A172 (cell line): ENCODE data around the gene MDFIC. TPM values are rescaled to one million over a fixed set of nuclear protein-coding genes. Genes with fewer than 3 reads are reported as not detected.

Source experiments
- DNase-seq: peaks from one replicate; pipeline ENCODE4 v3.0.0-alpha.2; 2015; ENCODE audit warnings: low spot score
- total RNA-seq: library from RNA; depleted of rRNA; stranded (reverse); fragments of >200 nt; shearing (Covaris generic); gene quantifications from 2 replicates; pipeline ENCODE4 v1.2.3, GENCODE V29; 2014

MDFIC gene
- total RNA-seq, 1 experiment from 2014 or later: 37.7 TPM

DNA sequence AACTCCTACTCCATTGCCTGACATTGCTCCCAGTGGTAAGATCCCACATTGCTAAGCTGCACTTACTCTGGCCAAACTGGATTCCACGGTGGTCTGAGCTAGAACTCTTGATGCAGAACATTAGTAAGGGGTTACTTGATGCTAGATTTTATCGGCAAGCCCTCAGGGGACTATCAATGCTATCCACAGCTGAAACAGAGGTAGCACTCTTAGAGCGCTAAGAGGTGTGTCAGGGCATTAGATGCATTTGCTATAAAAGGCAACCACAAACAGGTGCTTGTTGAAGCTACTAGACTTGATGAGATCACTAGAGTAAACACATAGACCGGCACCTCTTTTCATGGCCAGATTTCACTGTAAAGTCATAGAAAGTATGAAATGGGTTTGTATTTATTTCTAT, 116.3 kb downstream of the MDFIC start:
- no peak for DNase-seq

DNA sequence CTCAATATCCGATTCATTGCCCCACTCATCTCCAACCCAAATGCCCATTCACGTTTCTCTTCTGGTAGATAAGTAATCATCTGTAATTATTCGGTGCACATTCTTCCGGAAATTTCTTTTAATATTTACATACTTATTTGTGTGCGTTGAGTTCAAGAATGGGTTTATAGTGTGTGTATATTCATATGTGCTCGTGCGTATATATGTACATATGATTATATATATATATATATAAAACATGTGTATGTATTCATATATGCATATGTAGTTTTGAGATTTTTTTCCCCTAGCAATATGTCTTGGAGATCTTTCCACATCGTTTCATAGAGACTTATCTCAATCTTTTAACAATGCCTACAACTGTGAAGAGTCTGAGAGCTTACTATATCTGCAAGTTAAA, 118.2 kb downstream of the MDFIC start:
- no peak for DNase-seq

DNA sequence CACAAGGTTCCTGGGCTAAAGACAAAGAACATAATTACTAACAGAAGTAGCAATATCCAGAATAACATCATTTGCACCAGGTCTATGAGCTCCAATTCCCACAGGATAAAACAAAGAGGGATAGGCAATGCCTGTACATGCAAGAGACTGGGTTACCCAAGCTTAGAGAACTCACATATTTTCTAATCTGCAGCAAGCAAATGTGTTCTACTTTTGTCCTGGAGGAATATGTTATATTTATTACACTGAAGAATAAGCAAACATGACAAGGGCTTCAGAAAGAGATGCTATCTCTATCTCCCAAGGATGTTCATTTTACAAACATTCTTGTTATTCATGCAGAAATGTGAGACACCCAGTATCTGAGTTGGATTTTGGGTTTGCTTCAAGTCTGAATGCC, 118.6 kb downstream of the MDFIC start:
- DNase-seq: no peak

DNA sequence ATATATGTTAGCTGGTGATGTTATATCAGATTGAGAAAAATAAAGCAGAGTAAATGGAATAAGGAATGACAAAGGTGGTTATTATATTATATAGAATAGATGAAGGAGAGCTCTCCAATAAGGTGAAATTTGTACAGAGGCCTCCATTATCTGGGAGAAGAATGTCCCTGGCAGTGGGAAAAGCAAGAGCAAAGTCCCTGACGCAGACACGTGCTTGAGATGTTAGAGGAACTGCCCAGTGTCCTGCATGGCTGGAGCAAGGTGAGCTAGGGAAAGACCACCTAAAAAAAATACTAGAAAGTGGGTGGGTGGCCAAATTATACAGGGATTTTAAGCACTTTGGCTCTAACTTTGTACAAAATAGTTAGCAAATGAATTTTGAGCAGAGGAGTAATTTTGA, 120.7 kb downstream of the MDFIC start:
- DNase-seq: no peak

DNA sequence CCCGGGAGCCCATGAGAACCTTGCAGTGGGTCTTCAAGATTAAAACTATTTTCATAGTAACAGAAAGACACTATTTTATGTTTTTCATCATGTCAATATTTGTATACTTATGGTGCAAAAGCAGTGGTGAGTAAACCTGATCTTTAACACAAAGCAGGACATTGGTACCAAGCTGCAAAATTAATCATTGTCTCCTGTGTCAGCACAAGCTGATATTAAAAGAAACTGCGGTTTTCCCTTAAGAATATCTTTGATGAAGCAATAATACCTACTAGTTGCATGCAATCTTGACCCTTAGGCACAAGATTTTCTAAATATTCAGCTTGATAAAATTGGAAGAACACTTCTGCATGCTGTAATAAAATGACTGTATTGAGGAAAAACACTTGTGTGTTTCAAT, 121.7 kb downstream of the MDFIC start:
- DNase-seq: no peak

DNA sequence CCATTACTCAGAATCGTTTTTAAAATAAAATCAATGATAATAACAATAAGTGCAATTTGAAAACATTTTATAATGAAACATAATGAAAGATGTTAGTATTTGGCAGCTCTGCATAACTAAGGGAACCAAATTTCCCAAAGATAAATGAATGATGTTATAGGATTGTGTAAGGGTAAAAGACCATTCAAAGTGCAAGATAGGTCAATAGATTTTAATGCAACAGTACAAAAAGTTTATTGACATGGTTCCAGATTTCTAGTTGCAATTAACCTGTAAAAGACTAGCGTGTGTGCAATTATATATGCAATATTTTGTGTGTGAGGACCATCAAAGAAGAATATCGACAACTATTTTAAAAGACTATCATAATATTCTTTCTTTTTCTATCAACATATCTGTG, 122.3 kb downstream of the MDFIC start:
- DNase-seq: no peak

DNA sequence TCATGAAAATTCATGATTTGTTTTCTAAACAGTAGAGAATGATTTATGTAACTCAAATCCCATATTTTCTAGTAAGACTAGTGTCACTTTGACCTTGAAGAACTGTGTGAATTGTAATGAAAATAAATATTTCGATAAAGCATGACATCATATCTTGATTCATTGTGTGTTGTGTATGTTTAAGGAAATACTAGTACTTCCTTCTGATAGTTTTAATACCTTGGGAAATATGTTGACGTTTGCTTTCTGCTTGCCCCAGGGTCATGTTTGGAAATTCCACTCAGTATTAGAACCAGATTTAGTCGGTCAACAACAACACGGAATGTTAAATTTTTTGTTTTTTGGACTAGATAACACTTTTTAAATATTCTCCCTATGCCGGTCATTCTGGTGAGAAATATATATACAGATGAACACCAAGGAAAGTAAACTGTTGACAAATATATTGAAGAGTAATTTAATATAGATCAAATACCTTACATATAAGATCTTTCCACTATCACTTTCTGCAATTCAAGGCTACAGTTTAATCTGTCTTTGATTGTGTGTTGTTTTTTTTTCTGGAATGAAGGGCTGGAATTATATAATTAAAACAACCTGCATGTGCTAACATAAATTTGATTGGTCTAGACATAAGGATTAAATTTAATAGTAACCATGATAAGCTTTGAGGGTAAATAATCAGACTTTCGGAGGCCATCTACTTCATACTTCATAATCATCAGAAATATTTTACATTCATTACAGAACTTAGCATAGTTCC, 126.2 kb downstream of the MDFIC start:
- DNase-seq: no peak

DNA sequence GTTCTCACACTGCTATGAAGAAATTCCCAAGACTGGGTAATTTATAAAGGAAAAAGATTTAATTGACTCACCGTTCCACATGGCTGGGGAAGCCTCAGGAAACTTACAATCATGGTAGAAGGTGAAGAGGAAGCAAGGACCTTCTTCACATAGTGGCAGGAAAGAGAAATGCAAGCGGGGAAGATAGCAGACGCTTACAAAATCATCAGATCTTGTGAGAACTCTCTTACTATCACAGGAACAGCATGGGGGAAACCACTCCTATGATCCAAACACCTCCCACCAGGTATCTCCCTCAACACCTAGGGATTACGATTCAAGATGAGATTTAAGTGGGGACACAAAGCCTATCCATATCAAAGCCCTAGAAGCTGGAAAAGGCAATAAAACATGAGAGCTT, 130.8 kb downstream of the MDFIC start:
- no peak for DNase-seq

DNA sequence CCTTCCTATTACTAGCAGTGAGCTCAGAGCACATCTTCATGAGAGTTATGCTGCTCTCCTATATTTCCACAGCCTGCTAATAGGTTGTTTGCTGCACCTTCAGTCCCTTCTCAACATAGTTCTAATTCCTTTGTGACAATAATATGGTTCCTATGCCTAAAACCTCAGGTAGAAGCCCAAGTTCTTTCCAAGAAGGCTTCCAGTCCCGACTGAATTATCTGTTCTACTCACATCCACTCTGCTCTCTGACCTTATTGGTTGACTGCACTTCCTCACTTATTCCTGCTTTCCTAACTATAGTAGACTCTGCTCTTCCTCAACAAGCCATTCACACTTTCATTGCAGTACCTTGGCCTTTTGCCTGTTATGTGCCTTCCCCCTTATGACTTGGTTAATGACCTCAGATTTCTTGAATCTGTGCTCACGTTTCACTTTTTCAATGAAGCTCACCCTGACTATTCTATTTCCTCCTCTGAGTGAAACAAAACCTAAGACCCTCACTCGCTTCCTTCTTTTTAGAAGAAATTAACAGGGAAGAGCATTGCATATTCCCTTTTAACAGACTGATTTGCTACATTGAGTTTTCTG, 132.7 kb downstream of the MDFIC start:
- no peak for DNase-seq

DNA sequence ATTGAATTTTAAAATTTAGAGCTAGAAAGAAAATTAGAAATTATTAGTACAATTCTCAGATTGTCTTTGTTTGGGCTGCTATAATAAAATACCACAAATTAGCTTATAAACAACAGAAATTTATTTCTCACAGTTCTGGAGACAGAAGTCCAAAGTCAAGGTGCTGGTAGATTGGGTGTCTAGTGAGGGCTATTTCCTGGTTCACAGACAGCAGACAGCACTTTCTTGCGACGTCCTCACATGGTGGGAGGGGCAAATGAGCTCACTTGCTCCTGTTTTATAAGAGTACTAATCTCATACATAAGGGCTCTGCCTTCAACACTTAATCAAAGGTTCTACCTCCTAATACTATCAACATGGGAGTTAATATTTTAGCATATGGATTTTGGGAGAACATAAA, 134.1 kb downstream of the MDFIC start:
- no peak for DNase-seq

DNA sequence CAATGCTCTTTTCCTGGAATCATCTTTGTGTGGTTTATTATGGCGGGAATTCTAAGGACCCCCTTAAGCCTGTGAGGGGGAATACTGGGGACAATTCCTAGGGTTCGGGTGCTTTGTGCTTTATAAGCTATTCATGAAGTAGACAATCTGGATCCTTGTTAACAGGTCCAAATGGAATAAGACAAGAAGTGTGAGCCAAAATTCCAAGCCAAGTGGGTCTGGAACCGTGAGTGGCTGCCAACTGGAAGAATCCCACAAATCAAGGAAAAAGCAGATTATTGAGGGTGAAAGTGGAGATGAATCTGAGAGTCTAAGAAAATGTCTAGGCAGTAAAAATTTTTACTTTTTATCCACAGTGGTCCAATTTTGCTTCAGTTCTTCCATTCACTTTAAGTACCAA, 136.8 kb downstream of the MDFIC start:
- no peak for DNase-seq

DNA sequence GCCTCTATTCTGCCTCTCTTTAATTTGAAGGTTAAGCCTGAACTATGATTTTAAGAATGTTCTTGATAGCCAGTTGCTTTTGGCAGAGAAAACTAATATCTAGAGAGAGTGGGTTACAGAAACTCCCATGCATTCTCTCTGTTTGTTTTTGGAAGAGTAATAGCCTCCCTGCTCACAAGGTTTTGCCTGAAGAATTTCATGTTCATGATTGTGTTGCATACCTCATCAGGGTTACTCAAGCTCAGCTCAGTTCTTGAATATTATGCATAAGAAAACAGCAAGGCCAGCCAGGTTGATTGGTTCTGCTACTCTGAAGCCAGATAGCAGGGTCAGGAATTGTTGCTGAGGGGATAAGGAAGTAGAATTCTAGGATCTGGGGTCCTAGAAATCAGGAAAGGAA, 137.4 kb downstream of the MDFIC start:
- no peak for DNase-seq

DNA sequence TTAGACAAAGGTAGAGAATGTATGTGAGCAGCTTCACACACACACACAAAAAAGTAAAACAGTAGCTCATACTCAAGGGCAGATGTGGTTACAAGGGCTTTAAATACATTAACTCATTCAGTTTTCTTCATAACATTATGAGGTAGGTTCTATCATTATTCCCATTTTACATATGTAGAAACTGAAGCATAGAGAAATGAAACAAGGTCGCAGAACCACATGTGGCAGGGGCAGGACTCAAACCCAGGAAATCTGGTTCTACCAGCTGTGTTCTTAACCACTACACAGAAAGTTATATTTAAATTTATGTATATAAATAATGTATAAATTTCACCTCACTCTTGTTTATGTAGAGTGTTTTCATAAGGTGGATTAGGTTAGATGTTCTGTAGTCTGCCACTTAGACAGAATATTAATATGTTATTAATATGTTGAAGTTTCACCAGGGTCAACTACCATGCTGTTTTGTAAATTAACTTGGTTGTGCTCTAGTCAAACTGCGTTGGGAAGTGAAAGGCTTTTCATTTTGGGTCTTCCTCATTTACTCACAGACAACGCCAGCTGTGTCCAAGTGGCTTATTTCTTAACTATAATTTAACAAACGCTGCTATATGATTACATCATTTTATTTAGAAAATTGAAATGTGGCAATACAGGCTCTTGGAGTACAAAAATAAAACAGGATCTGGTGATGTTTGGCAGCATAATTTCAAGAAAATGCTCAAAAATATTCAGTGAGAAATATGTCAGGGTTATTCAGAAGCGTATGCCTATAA, 138.4 kb downstream of the MDFIC start:
- no peak for DNase-seq

DNA sequence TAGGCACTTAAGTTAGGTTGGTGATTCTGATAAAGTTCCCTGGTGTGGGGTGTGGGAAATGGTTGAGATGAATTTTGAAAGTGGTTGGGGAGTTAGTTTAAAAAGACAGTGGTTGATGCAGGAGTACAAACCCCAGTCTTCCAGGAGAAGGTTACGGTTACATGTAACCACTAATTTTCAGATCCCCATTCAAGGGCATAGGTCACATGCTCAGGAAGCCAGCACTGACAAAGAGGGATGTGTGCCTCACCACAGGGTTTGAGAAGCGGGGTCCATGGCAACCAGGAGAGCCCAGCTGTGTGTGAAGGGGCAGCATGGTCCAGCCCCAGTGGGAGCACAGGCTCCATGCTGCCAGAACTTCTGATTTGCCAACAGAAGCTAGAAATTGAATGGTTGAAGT, 144.2 kb downstream of the MDFIC start:
- no peak for DNase-seq

DNA sequence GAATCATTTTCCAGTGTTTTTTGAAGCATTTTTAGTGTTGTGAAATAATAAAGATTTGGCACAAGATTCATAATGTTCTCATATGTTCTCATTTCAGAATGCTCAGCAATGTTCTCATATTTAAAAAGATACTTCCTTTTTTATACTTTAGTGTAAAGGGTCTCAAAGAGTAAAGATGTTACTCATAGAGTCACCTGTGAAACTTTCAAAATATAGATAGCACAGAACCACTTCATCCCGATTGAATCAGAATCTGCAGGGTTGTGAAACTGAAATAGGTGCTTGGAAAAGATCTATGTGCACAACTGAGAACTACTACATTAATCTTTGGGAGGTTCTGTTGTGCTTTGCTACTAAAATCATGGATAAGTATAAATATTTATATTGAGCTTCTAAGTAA, 144.7 kb downstream of the MDFIC start:
- DNase-seq: no peak

DNA sequence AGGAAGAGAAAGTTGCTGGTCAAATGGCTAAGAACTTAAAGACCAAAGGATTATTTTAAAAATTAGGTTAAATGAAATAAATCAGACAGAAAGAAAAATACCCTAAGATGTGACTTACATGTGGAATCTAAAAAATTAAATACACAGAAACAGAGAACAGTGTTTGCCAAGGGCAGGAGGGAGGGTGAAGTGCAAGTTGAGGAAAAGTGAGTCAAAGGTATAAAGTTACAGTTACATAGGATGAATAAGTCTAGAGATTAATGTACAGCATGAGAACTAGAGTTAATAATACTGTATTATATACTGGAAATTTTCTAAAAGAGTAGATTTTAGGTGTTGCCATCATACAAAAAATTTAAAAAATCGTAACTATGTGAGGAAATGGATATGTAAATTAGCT, 146.3 kb downstream of the MDFIC start:
- DNase-seq: no peak
